Tibial nerve (tissue), 4 donors: Measurements from ENCODE around the gene GCLC. TPM values are rescaled to one million over a fixed set of nuclear protein-coding genes. Genes with fewer than 3 reads are reported as not detected.
A peak's percentile ranks its signal among the peaks of the same experiment; 100 is the strongest.

Experiments
- DNase-seq, 2 donors: peaks; one replicate each; pipeline ENCODE4 v3.0.0-alpha.2; 2019; ENCODE audit warnings: low spot score in 2 of 2
- H3K27ac ChIP-seq, 4 donors: fragments of 200-600 bp; sonication (generic) in 3 of 4; one replicate each; pipeline ENCODE4 v1.5.1; 2017 to 2019; ENCODE audit warnings: mild to moderate bottlenecking in 1 of 4
- H3K27me3 ChIP-seq, 2 donors: fragments of 200-600 bp; sonication (generic) in 1 of 2; one replicate each; pipeline versions ENCODE4 v1.5.1 to v1.6.0; 2017 to 2019
- H3K36me3 ChIP-seq, 3 donors: fragments of 200-600 bp; sonication (generic); one replicate each; pipeline ENCODE4 v1.5.1; 2018 to 2019
- H3K4me1 ChIP-seq, 4 donors: fragments of 200-600 bp; sonication (generic) in 3 of 4; one replicate each; pipeline ENCODE4 v1.5.1; 2017 to 2019
- H3K4me3 ChIP-seq, 4 donors: fragments of 200-600 bp; sonication (generic) in 3 of 4; one replicate each; pipeline ENCODE4 v1.5.1; 2017 to 2019; ENCODE audit warnings: mild to moderate bottlenecking in 1 of 4, moderate library complexity in 1 of 4
- H3K9me3 ChIP-seq, 4 donors: fragments of 200-600 bp; sonication (generic) in 3 of 4; one replicate each; pipeline ENCODE4 v1.5.1; 2017 to 2019
- CTCF ChIP-seq, 5 experiments: fragments of 200-600 bp in 3 of 5; fragments of 450-650 bp in 2 of 5; sonication (generic) in 3 of 5; IDR thresholded peaks; one replicate each; pipeline ENCODE4 v1.5.1; 2016 to 2019; ENCODE audit warnings: antibody characterized with exemption in 5 of 5, mild to moderate bottlenecking in 3 of 5, moderate library complexity in 2 of 5
- EP300 ChIP-seq, 2 donors: sonication (generic); formaldehyde crosslinking; IDR thresholded peaks; one replicate each; pipeline ENCODE4 v1.6.1; 2017; ENCODE audit warnings: antibody characterized with exemption in 2 of 2, mild to moderate bottlenecking in 1 of 2
- POLR2A ChIP-seq, 2 donors: fragments of 450-650 bp; IDR thresholded peaks; one replicate each; pipeline ENCODE4 v1.6.1; 2017; ENCODE audit warnings: antibody characterized with exemption in 2 of 2, mild to moderate bottlenecking in 2 of 2, moderate library complexity in 2 of 2
- WGBS, 2 donors: methylation state at CpG; one replicate each; pipeline ENCODE4 v1.1.5; 2018; 5-methylcytosine and 5-hydroxymethylcytosine counted together
- total RNA-seq, 4 donors: library from RNA; depleted of rRNA; stranded (reverse); fragments of >200 nt; gene quantifications; one replicate each; pipeline ENCODE4 v1.1.0, GENCODE V29; 2016

The GCLC gene
- total RNA-seq, 4 donors from 2014 or later = 21.8 to 43.2 (median 32.0) TPM

- H3K27ac ChIP-seq = peak overlapping the region in 1 of 4 donors; percentile 44
- H3K27me3 ChIP-seq = no peaks in the 10 kb centered on the region
- WGBS, 2 donors = 93 to 94% methylated on average over 5 of the region's 5 CpGs
- TF ChIP-seq CTCF (IDR thresholded peaks at IDR 0.05) = no peak
- no peak for TF ChIP-seq EP300 (IDR thresholded peaks at IDR 0.05)
- TF ChIP-seq POLR2A (IDR thresholded peaks at IDR 0.05) = no peak
- no peaks in the 10 kb centered on the region for H3K36me3 ChIP-seq
- H3K9me3 ChIP-seq = no peaks in the 10 kb centered on the region
- no peak for DNase-seq
- H3K4me1 ChIP-seq = peaks cover 0 to 25% (median 3%) of the 10 kb centered on the region in 4 donors
- H3K4me3 ChIP-seq = no peak overlapping the region
These were observed 80.4 kb downstream of the GCLC start for GRCh38 chr6:53464483-53464882.

- 51 to 61% methylated on average over 5 of the region's 5 CpGs for WGBS, 2 donors
- no peaks in the 10 kb centered on the region for H3K36me3 ChIP-seq
These were observed 83.2 kb downstream of the GCLC start for GRCh38 chr6:53461696-53462095.

GRCh38 chr6:53461041-53461656 is 83.8 kb downstream of the GCLC start:
- no peaks in the 10 kb centered on the region for H3K27me3 ChIP-seq
- H3K27ac ChIP-seq = no peak overlapping the region
- TF ChIP-seq CTCF (IDR thresholded peaks at IDR 0.05) = no peak
- TF ChIP-seq EP300 (IDR thresholded peaks at IDR 0.05) = no peak
- no peak for TF ChIP-seq POLR2A (IDR thresholded peaks at IDR 0.05)
- H3K36me3 ChIP-seq = no peaks in the 10 kb centered on the region
- peaks cover 0 to 25% (median 3%) of the 10 kb centered on the region in 4 donors for H3K4me1 ChIP-seq
- H3K4me3 ChIP-seq = no peak overlapping the region
- no peaks in the 10 kb centered on the region for H3K9me3 ChIP-seq
- DNase-seq = no peak
- WGBS, 2 donors = 66 to 88% methylated on average over 1 of the region's 1 CpG

More at GRCh38 chr6:53461696-53462095, 83.2 kb downstream of the GCLC start:
- Histone ChIP-seq H3K27ac (no peak overlapping the region), H3K27me3 (no peaks in the 10 kb centered on the region), H3K4me3 (no peak overlapping the region), H3K4me1 (peaks cover 0 to 25% (median 3%) of the 10 kb centered on the region in 4 donors), H3K9me3 (no peaks in the 10 kb centered on the region)
- TF ChIP-seq POLR2A (IDR thresholded peaks at IDR 0.05) (no peak), CTCF (IDR thresholded peaks at IDR 0.05) (no peak), EP300 (IDR thresholded peaks at IDR 0.05) (no peak)
- no peak for DNase-seq

GRCh38 chr6:53458105-53458866 is 86.6 kb downstream of the GCLC start:
- DNase-seq = no peak
- Histone ChIP-seq H3K4me1 (peaks cover 0 to 10% (median 3%) of the 10 kb centered on the region in 4 donors), H3K27me3 (no peaks in the 10 kb centered on the region), H3K27ac (no peak overlapping the region), H3K4me3 (no peak overlapping the region), H3K36me3 (no peaks in the 10 kb centered on the region), H3K9me3 (no peaks in the 10 kb centered on the region)
- WGBS, 2 donors = 79 to 81% methylated on average over 3 of the region's 3 CpGs
- TF ChIP-seq EP300 (IDR thresholded peaks at IDR 0.05) (no peak), CTCF (IDR thresholded peaks at IDR 0.05) (no peak), POLR2A (IDR thresholded peaks at IDR 0.05) (no peak)

- no peak overlapping the region for H3K27ac ChIP-seq
- H3K9me3 ChIP-seq = no peaks in the 10 kb centered on the region
- no peak for DNase-seq
- H3K4me3 ChIP-seq = no peak overlapping the region
- 72 to 73% methylated on average over 1 of the region's 1 CpG for WGBS, 2 donors
- peaks cover 0 to 8% (median 1%) of the 10 kb centered on the region in 4 donors for H3K4me1 ChIP-seq
- H3K27me3 ChIP-seq = no peaks in the 10 kb centered on the region
- H3K36me3 ChIP-seq = no peaks in the 10 kb centered on the region
- TF ChIP-seq EP300 (IDR thresholded peaks at IDR 0.05) = no peak
- TF ChIP-seq CTCF (IDR thresholded peaks at IDR 0.05) = no peak
- no peak for TF ChIP-seq POLR2A (IDR thresholded peaks at IDR 0.05)
These were observed 88.1 kb downstream of the GCLC start for GRCh38 chr6:53456809-53457208.
